HUDEP-2 (cell line): Measurements from ENCODE around the gene ZNF524.

Experiments used
- DNase-seq, 76 experiments: peaks; one replicate each; lab custom pipeline; 2025; ENCODE audit not compliant: unreplicated experiment in 76 of 76; lab: John Stamatoyannopoulos, UW

Gene ZNF524

GRCh38 chr19:55652311-55653128 lies 52.4 kb downstream of the ZNF524 start:
- DNase-seq = no peak
